Kidney tubule cell (primary cell): ENCODE measurements around the gene PLP1.
A peak's percentile ranks its signal among the peaks of the same experiment; 100 is the strongest.
"Not testable (repeated sequence)": the region's sequence is repeated elsewhere in the genome, so short reads cannot be mapped to it uniquely, and the experiment has no call there.

Source experiments
- DNase-seq: peaks from one replicate; pipeline ENCODE4 v3.0.0-alpha.2; 2018; ENCODE audit warnings: low spot score

Gene PLP1

GRCh38 chrX:103776546-103776945 is at the start of gene PLP1:
Gene PLP1, plus strand, starts transcription at chrX:103776840. Its CDS starts 156 bp downstream, at chrX:103776996.
- no peak for DNase-seq

DNA sequence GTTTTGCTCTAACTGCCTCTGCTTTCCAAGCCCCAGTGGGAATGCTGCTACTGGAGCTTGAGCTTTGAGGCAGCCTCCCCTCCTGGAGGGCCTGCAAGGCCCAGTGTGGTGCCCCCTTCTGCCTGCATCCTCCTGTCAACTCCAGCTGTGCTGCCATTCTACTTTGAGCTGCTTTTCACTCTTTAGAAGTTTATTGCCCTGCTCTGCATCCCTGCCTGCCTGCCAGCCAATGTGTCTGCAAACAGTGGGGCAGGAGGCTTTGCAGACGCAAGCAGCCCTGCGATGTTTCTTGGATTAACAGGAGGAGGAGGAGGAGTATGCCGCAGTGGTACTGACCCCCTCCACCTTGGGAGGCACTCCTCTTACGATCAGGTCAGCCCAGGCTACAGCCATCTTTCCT is 49.5 kb upstream of the PLP1 start:
- no peak for DNase-seq

DNA sequence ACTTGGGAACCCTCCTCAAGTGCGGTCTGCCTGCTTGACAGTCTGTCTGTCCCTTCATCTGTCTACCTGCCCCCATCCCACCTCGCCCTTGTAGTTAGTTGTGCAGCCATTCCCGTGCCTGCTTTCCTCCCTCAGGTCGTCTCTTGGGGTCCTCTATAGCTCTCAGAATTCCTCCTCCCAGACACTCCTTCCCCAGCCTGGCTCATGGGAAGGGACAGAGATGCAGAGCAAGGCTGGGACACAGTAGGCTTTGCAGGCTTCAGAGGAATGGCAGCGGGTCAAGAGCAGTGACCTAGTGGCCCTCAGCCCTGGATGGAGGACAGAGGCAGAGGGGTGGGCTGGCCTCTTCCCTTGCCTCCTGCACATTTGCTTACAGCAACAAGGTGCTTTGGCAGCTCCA is 47.6 kb upstream of the PLP1 start:
- DNase-seq, result no peak

DNA sequence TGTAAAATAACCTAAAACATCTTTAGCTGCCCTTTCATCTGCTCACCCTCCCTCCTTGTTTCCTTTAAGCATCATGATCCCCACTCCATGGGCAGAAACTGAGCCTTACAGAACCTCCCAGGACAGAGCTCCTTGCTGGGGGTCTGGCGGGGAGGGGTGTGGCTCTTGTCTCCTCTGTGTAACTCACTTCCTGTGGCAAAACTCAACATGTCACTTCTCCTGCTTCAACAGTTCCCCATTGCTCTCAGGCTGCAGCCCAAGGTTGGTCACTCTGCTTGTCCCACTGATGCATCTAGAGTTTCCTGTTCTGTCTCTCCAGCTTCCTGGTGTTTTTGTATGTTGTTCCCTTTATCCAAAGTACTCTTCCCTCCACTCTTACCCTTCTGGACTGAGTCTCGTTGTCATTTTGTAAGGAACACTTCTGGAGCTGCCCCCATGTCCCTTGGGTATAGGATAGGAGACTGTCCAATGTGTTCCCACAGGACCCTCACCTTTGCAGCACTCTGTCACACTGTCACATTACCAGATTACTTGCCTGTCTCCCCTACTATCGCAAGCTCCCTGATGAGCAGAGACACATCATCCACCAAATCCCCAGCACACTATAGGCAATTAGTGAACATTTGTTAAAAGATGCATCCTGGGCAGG is 46.4 kb upstream of the PLP1 start:
- no peak for DNase-seq

DNA sequence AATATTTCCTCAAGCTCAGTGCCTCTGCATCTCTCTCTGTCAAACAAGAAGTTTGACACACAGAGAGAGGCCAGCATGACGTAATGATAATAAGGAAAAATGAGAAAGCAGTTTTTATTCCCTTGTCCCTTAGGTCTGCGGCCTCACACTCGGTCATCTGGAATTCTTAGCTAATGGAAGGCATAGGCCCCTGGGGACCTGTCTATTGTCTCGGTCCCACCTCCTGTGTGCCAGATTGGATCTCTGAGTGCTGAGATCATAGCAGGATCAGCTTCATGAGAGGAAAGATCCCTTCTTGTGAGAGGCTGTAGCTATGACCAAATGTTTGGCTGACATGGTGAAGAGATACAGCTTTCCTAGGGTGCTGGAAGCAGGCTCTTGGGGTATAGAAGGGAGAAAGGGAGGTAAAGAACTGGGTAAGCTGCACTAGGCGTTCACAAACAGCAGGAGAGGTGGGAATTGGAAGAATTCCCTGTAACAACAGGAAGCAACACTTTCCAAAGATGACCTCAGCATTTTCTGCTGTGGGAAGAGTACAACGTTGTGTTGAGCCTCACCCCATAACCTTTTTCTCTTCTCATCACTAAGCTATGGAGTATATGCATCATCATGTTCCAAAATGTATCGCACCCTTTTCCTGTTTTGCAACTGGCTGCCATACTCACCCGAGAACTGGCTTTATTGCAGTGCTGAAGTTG is 45.7 kb upstream of the PLP1 start:
- no peak for DNase-seq

DNA sequence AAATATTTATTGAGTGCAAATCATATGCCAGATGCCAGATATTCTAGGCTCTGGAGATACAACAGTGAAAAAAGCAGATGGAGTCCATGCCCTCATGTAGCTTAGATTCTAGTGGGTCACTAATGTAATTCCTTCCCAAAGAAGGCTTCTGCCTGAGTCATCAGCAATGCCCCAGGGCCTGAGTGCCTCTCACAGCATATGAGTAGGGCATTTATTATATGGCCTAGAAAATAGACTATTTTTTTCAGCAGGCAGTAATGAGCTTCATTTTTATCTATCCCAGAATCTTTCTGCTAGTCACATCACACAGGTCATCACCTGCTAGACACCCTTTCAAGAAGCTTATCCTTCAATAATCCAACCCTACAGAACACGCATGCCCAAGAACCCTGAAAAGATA is 43.6 kb upstream of the PLP1 start:
- DNase-seq, result no peak

- no peak for DNase-seq
Observed at GRCh38 chrX:103734125-103734760, 42.4 kb upstream of the PLP1 start.

GRCh38 chrX:103737696-103738095 is 38.9 kb upstream of the PLP1 start:
- no peak for DNase-seq

- no peak for DNase-seq
Observed at GRCh38 chrX:103739421-103739820, 37.2 kb upstream of the PLP1 start.

DNA sequence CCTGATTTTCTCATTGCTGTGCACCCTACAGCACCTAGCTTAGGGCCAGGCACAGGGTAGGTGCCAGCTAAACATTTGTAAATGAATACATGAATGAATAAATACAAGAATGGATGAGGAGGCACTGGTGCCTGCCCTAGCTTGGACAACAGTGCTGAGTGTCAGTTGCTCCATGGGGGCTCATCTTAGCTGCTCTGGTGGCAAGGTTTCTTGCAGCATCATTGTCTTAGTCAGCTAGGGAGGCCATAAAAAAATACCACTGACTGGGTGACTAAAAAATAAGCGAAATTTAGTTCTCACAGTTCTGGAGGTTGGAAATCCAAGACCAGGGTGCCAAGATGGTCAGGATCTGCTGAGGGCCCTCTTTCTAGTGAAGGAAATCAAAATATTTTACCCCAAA is 34.8 kb upstream of the PLP1 start:
- DNase-seq, result no peak

DNA sequence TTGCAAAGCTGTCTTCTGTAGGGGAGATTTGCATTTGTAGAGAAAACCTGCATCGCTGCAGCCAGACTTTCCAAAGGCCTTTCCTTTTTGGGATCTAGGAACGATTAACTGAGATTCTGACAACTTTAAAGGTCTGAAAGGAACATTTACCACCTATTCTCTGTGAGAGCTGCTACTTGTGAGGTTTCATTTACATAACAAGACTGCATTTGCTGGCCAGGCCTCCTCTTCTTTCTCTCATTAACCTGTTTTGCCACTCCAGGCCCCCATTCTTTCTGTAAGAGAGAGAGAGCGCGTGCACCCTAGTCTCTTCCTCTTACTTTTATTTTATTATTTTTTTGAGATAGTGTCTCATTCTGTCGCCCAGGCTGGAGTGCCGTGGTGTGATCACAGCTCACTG is 34.3 kb upstream of the PLP1 start:
- no peak for DNase-seq

DNA sequence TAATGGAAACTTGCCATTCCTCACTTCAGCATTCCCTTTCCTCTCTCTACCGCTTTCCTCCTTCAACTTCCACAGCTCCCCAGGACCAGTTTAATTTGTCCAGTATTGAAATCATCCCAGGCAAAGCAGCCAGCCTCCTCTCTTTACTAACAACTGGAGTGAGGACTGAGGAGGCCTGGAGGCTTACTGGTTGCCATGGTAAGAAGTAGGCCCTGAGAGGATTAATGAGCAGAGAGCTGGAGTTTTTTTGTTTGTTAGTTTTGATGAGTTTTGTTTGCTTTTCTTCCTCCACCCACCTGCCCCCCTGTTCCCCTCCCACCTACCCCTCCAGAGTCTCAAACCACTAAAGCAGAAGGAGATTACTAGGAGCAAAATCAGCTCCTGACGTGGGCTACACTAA is 29.5 kb upstream of the PLP1 start:
- no peak for DNase-seq

GRCh38 chrX:103754401-103754800 is 22.2 kb upstream of the PLP1 start:
- no peak for DNase-seq

DNA sequence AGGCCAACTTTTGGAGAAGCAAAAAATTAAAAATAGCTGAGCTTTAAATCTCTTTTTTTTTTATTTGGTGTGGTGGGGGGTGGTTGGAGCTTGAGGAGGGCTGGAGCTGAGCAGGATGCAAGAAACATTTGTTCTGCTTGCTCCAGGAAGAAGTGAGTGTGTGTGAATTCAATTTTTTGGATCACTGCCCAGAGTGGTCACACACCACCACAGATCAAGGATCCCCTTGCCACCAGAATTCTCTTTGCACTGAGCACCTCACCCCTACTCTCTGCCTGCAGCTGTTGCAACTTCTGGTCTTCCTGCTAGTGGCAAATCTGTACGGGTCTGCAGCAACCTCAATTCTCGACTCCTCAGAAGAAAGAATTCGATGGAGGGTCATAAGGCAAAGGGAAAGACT is 19.9 kb upstream of the PLP1 start:
- no peak for DNase-seq

DNA sequence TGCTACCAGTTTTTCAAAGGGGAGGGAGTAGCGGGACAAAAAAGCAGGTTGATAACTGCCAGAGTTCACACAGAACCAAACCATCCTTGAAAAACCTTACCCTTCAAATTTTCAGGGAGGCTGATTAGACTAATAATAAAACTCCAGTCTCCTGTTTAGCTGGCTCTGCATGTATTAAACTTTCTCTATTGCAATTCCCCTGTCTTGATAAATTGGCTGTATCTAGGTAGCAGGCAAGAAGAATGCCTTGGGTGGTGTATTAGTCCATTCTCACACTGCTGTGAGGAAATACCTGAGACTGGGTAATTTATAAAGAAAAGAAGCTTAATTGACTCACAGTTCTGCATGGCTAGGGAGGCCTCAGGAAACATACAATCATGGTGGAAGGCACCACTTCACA is 18.1 kb upstream of the PLP1 start:
- DNase-seq, result no peak

- not testable (repeated sequence) for DNase-seq
Observed at GRCh38 chrX:103763541-103763940, 13.1 kb upstream of the PLP1 start.

DNA sequence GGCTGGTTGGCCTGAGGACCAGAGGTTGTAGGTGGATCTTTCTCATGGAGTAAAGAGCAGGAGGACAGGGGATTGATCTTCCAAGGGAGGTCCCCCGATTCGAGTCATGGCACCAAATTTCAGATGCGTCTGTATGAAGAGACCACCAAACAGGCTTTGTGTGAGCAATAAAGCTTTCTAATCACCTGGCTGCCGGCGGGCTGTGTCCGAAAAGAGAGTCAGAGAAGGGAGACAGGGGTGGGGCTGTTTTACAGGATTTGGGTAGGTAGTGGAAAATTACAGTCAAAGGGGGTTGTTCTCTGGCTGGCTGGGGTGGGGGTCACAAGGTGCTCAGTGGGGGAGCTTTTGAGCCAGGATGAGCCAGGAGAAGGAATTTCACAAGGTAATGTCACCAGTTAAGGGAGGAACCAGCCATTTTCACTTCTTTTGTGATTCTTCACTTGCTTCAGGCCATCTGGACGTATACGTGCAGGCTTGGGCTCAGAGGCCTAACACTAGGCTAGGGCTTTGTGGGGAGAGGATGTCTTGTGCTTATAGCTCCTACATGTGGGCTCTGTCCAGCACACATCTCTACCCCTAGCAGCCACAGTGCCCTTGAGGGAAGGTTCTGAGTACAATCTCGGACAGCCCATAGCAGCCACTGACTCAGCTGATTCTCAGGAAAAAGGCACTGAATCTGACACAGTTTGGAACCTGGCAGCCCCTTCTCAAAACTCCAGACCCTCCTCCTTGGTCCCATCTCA is 9.7 kb upstream of the PLP1 start:
- not testable (repeated sequence) for DNase-seq

DNA sequence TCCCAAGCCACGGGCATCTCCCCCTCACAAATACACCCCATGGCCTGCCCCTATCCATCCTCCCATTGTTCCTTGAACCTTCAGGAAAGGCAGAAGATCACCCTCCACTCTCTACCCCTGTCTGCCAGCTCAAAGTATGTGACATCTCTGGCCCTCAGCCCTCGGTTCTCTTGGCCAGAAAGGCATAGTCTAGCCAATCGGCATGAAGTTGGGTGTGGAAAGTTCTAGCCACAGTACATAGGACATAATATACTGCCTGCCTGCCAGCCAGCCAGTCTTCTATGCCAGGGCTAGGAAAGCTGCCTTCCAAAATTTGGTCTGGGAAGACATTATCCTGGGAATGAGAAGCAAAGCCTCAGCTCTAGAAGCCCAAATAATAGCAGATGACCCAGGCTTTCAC is 3.2 kb upstream of the PLP1 start:
- no peak for DNase-seq

- peak; percentile 44 for DNase-seq
Observed at GRCh38 chrX:103774070-103774642, 2.5 kb upstream of the PLP1 start.

DNA sequence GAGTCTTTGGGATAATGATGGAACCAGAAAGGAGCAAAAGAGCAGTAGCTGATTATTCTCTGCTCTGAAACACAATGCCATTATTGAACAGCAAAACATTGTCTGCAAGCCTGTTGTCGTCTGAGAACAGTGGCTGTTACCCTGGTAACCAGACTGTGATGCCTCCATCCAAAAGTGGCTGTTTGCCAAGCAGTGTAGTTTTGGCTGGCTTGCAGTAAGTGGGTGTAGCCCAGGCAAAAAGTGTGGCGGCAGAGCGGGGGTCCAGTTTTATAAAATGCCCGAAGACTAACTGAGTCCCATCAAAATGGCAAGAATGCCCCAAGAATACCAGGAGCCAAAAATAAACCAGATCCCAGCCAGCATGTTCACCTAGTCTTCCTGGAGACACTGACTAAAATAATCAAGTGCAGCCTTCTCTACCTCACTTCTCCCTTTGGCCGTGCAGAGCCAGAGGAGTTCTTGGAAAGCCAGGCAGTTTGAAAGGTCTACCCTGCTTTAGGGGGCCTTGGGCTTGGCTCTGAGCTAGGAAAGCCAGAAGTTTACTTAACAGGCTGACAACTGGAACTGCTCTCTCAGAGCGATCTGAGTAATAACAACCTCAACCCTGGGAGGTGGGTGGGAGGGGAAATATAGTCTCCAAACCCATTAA is 2.6 kb downstream of the PLP1 start:
- no peak for DNase-seq

GRCh38 chrX:103780336-103781061 is 3.9 kb downstream of the PLP1 start:
- no peak for DNase-seq
